AG04449 (cell line): Measurements from ENCODE around the gene CNNM2.
A peak's percentile ranks its signal among the peaks of the same experiment; 100 is the strongest.

Experiments
- CTCF ChIA-PET: fragments of 350-600 bp; formaldehyde crosslinking; extraction: SDS; loops from one replicate; lab custom pipeline; 2021; ENCODE audit warnings: antibody characterized with exemption; lab: Yijun Ruan, JAX
- POLR2A ChIA-PET: fragments of 400-600, 350-600 bp; formaldehyde crosslinking; extraction: SDS; loops from one replicate; lab custom pipeline; 2020; ENCODE audit warnings: antibody characterized with exemption, inconsistent platforms; lab: Yijun Ruan, JAX
- DNase-seq: peaks from one replicate; pipeline ENCODE4 v3.0.0-alpha.2; 2010; ENCODE audit warnings: low read depth, low spot score
- H3K4me3 ChIP-seq: 2 replicates; pipeline ENCODE4 v1.5.1; 2011; ENCODE audit warnings: low read depth, mild to moderate bottlenecking, control low read depth, low read length
- CTCF ChIP-seq: IDR thresholded peaks from one replicate; pipeline ENCODE4 v1.5.1; 2011; ENCODE audit warnings: mild to moderate bottlenecking, moderate library complexity, low read length, control low read depth, inconsistent platforms; ENCODE audit not compliant: insufficient read depth; ENCODE audit errors: missing control alignments

The CNNM2 gene

GRCh38 chr10:103044942-103045489, 126.9 kb downstream of the CNNM2 start:
- TF ChIP-seq CTCF = no peak
- DNase-seq = peak; percentile 89
- H3K4me3 ChIP-seq = no peak overlapping the region
- ChIA-PET CTCF (interaction anchor here (0.9 to 3.5 kb wide), 3 partner anchors 9 to 194 kb away, joined by 5 to 14 read pairs (median 6); partner anchors contain the start of gene CNNM2), POLR2A (interaction anchor here (0.7 kb wide), 1 partner anchor 148 kb away, joined by 4 read pairs; no protein-coding TSS in a partner anchor)

DNA sequence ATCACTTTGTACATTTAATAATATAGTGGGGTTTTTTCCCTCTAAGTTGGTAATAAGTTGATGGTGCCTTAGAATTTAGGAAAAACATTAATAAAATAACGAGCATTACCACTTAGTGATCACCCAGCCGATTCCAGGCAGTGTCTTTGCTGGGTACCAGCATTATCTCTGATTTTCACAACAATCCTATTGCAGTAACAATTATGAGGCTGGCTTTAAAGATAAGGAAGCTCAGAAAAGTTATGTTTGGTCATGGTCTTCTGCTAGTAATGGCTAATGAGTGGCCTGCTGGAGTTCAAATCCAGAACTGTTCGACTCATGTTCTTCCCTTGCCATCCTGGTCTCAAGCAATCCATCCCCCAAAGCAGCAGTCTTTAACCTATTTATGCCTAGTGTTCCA, 127.9 kb downstream of the CNNM2 start:
- H3K4me3 ChIP-seq = no peak overlapping the region
- ChIA-PET CTCF (interaction anchor here (1.3 to 1.8 kb wide), 2 partner anchors 129 to 193 kb away, joined by 4 to 6 read pairs; partner anchors contain the start of gene CNNM2), POLR2A (no interaction called here)
- TF ChIP-seq CTCF = no peak
- DNase-seq = no peak

GRCh38 chr10:103047381-103047780, 129.3 kb downstream of the CNNM2 start:
- no peak overlapping the region for H3K4me3 ChIP-seq
- ChIA-PET CTCF (interaction anchor here (0.9 to 1.3 kb wide), 3 partner anchors 8 to 286 kb away, joined by 4 read pairs; partner anchors contain the start of gene CNNM2), POLR2A (no interaction called here)
- TF ChIP-seq CTCF = no peak
- DNase-seq = no peak

- TF ChIP-seq CTCF = no peak
- H3K4me3 ChIP-seq = no peak overlapping the region
- no peak for DNase-seq
- ChIA-PET CTCF (interaction anchor here (0.8 to 2.5 kb wide), 4 partner anchors 13 to 132 kb away, joined by 4 to 10 read pairs (median 4); partner anchors contain the start of gene CNNM2), POLR2A (no interaction called here)
These were observed 131.1 kb downstream of the CNNM2 start for GRCh38 chr10:103049237-103049636.

- peak; percentile 33 for DNase-seq
- ChIA-PET POLR2A (interaction anchor here (1.1 kb wide), 1 partner anchor 26 kb away, joined by 3 read pairs; no protein-coding TSS in a partner anchor), CTCF (interaction anchor here (0.9 to 2.9 kb wide), 10 partner anchors 9 to 219 kb away, joined by 3 to 22 read pairs (median 4); partner anchors contain the start of gene CNNM2)
- TF ChIP-seq CTCF = peak; percentile 66
- peak overlapping the region; percentile 51 for H3K4me3 ChIP-seq
These were observed 135.8 kb downstream of the CNNM2 start for GRCh38 chr10:103053659-103054581.
